ENCODE measurements around the gene HES3. TPM values are rescaled to one million over a fixed set of nuclear protein-coding genes. Genes with fewer than 3 reads are reported as not detected.

Gene HES3
- total and polyA plus RNA-seq, 8 donors: not detected

- ATAC-seq (peak in 3 of 4 donors; percentile 8 to 54 (median 25)), DNase-seq (peak in 1 of 6 donors; percentile 8), FAIRE-seq (no peak)
- WGBS, 2 donors: 83 to 87% methylated on average over 8 of the region's 8 CpGs
- Histone ChIP-seq H3K4me3 (no peak overlapping the region), H3K27me3 (no peaks in the 10 kb centered on the region), H3K36me3 (peaks cover 0 to 22% (median 7%) of the 10 kb centered on the region in 3 donors), H3K27ac (no peak overlapping the region), H3K4me1 (no peaks in the 10 kb centered on the region), H3K9me3 (no peaks in the 10 kb centered on the region)
- intact Hi-C loops (cut with DNase I): no loop called here
- TF ChIP-seq CTCF (IDR thresholded peaks at IDR 0.05): no peak
These were observed 23.7 kb upstream of the HES3 start for GRCh38 chr1:6220236-6220635.

- intact Hi-C loops (cut with DNase I): no loop called here
- FAIRE-seq: no peak
- no peak overlapping the region for H3K4me3 ChIP-seq
- no peak overlapping the region for H3K27ac ChIP-seq
- TF ChIP-seq CTCF (IDR thresholded peaks at IDR 0.05): no peak
- no peak for ATAC-seq
- H3K4me1 ChIP-seq: no peaks in the 10 kb centered on the region
- H3K36me3 ChIP-seq: peaks cover 0 to 22% (median 7%) of the 10 kb centered on the region in 3 donors
- 94 to 96% methylated on average over 12 of the region's 12 CpGs for WGBS, 2 donors
- no peaks in the 10 kb centered on the region for H3K27me3 ChIP-seq
- H3K9me3 ChIP-seq: no peaks in the 10 kb centered on the region
- peak in 1 of 6 donors; percentile 15 for DNase-seq
These were observed 22.7 kb upstream of the HES3 start for GRCh38 chr1:6221210-6221784.

- peak in 1 of 4 donors; percentile 38 for ATAC-seq
- no peaks in the 10 kb centered on the region for H3K27me3 ChIP-seq
- H3K4me1 ChIP-seq: no peaks in the 10 kb centered on the region
- H3K4me3 ChIP-seq: no peak overlapping the region
- no peak for FAIRE-seq
- DNase-seq: peak in 1 of 6 donors; percentile 28
- peaks cover 0 to 22% (median 7%) of the 10 kb centered on the region in 3 donors for H3K36me3 ChIP-seq
- no peaks in the 10 kb centered on the region for H3K9me3 ChIP-seq
- WGBS, 2 donors: 84 to 87% methylated on average over 6 of the region's 6 CpGs
- H3K27ac ChIP-seq: no peak overlapping the region
- TF ChIP-seq CTCF (IDR thresholded peaks at IDR 0.05): no peak
- intact Hi-C loops (cut with DNase I): no loop called here
These were observed 21.3 kb upstream of the HES3 start for GRCh38 chr1:6222636-6223035.

DNA sequence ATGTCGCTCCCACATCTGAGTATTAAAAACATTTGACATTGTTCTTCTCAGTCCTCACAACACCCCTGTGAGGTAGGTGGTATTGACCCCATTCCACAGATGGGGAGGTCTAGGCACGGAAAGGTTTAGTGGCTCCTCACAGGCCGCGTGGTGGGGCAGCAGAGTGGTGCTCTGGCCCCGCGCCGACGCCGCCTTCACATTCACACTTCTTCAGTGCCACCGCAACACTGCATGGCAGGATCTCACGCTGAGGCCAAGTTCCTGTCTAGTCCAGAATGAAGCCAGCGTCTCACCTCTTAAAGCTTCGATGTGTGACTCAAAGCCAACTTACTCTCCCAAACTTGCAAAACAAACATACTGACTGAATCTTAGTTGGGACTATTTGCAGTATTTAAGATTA is 20.4 kb upstream of the HES3 start:
- peaks cover 0 to 22% (median 7%) of the 10 kb centered on the region in 3 donors for H3K36me3 ChIP-seq
- FAIRE-seq: no peak
- H3K27ac ChIP-seq: no peak overlapping the region
- no peaks in the 10 kb centered on the region for H3K4me1 ChIP-seq
- DNase-seq: no peak
- 95 to 99% methylated on average over 13 of the region's 13 CpGs for WGBS, 2 donors
- no peak for TF ChIP-seq CTCF (IDR thresholded peaks at IDR 0.05)
- H3K4me3 ChIP-seq: no peak overlapping the region
- H3K27me3 ChIP-seq: no peaks in the 10 kb centered on the region
- intact Hi-C loops (cut with DNase I): no loop called here
- ATAC-seq: no peak
- H3K9me3 ChIP-seq: no peaks in the 10 kb centered on the region

GRCh38 chr1:6224718-6225117 is 19.3 kb upstream of the HES3 start:
- Histone ChIP-seq H3K4me1 (no peaks in the 10 kb centered on the region), H3K9me3 (no peaks in the 10 kb centered on the region), H3K27ac (no peak overlapping the region), H3K27me3 (no peaks in the 10 kb centered on the region), H3K36me3 (peaks cover 0 to 26% (median 7%) of the 10 kb centered on the region in 3 donors), H3K4me3 (no peak overlapping the region)
- intact Hi-C loops (cut with DNase I): no loop called here
- FAIRE-seq (no peak), DNase-seq (no peak), ATAC-seq (no peak)
- TF ChIP-seq CTCF (IDR thresholded peaks at IDR 0.05): no peak
- WGBS, 2 donors: 77 to 82% methylated on average over 15 of the region's 15 CpGs
